ENCODE results near the gene STAG1.

The STAG1 gene

DNA sequence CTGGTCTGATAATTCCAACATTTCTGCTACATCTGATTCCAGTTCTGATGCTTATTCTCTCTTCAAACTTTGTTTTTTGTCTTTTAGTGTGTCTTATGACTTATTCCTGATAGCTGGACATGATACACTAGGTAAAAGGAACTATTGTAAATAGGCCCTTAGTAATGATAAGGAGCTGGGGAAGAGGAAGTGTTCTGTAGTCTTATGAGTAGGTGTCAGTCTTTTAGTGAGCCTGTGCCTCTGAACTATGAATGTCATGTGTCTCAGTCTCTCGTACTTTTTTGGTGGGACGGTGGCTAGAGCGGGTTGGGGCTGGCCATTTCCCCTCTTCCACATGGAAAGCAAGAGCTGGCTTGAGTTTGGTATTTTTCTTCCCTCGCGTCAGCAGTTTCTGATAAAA, 460.9 kb downstream of the STAG1 start:
- Histone ChIP-seq H3K36me3 (ENCODE audit: control insufficient read depth, insufficient read depth, low read length) (no peaks in the 10 kb centered on the region), H3K9me3 (ENCODE audit: control insufficient read depth, insufficient read depth, low read length) (no peaks in the 10 kb centered on the region), H3K9ac (ENCODE audit: low read depth, low read length) (no peak overlapping the region), H3K4me3 (ENCODE audit: low read depth, low read length) (no peak overlapping the region), H3K4me1 (ENCODE audit: control insufficient read depth, insufficient read depth, low read length) (no peaks in the 10 kb centered on the region), H3K27me3 (ENCODE audit: control insufficient read depth, insufficient read depth, low read length) (no peaks in the 10 kb centered on the region)
